Endodermal cell (in vitro differentiated cells): ENCODE results near the gene LAPTM5. TPM values are rescaled to one million over a fixed set of nuclear protein-coding genes. Genes with fewer than 3 reads are reported as not detected.

Experiments
- DNase-seq: peaks from one replicate; pipeline ENCODE4 v3.0.0-alpha.2; 2017
- H3K27ac ChIP-seq: 2 replicates; pipeline ENCODE4 v1.5.1; 2013; ENCODE audit warnings: mild to moderate bottlenecking, low read depth, low read length, moderate library complexity
- H3K27me3 ChIP-seq: 2 replicates; pipeline ENCODE4 v1.6.1; 2013; ENCODE audit warnings: mild to moderate bottlenecking, low read length, moderate library complexity; ENCODE audit not compliant: insufficient read depth, control insufficient read depth, poor library complexity, severe bottlenecking
- H3K36me3 ChIP-seq: 2 replicates; pipeline ENCODE4 v1.7.0; 2013; ENCODE audit warnings: mild to moderate bottlenecking, low read length, moderate library complexity; ENCODE audit not compliant: control insufficient read depth, insufficient read depth
- H3K4me1 ChIP-seq: one replicate; pipeline ENCODE4 v1.7.0; 2013; ENCODE audit warnings: low read length; ENCODE audit not compliant: control insufficient read depth, insufficient read depth
- H3K4me3 ChIP-seq: 2 replicates; pipeline ENCODE4 v1.5.1; 2013; ENCODE audit warnings: mild to moderate bottlenecking, low read length, moderate library complexity
- H3K9ac ChIP-seq: 2 replicates; pipeline ENCODE4 v1.6.1; 2013; ENCODE audit warnings: mild to moderate bottlenecking, low read length, moderate library complexity; ENCODE audit not compliant: poor library complexity, severe bottlenecking; ENCODE audit errors: extremely low read depth
- H3K9me3 ChIP-seq: 2 replicates; pipeline ENCODE4 v1.6.1; 2013; ENCODE audit warnings: mild to moderate bottlenecking, low read length, moderate library complexity; ENCODE audit not compliant: control insufficient read depth
- H3K27ac Mint-ChIP-seq: 2 replicates; pipeline ENCODE4 v1.8.0; 2020; ENCODE audit warnings: mixed read lengths
- H3K27me3 Mint-ChIP-seq: 2 replicates; pipeline ENCODE4 v1.8.0; 2021; ENCODE audit warnings: mild to moderate bottlenecking, mixed read lengths; ENCODE audit not compliant: insufficient read depth
- H3K36me3 Mint-ChIP-seq: 2 replicates; pipeline ENCODE4 v1.8.0; 2020; ENCODE audit warnings: low read depth, mixed read lengths
- H3K4me1 Mint-ChIP-seq: 2 replicates; pipeline ENCODE4 v1.8.0; 2020; ENCODE audit warnings: mixed read lengths
- H3K4me3 Mint-ChIP-seq: 2 replicates; pipeline ENCODE4 v1.8.0; 2020; ENCODE audit warnings: mild to moderate bottlenecking, moderate library complexity, mixed read lengths
- H3K9me3 Mint-ChIP-seq: 2 replicates; pipeline ENCODE4 v1.8.0; 2020; ENCODE audit warnings: mild to moderate bottlenecking, mixed read lengths
- WGBS, 2 experiments: methylation state at CpG; one replicate each; pipeline versions ENCODE4 v1.1.5 to v1.1.7; 2013; ENCODE audit warnings: missing lambda C conversion rate in 2 of 2, mixed read lengths in 1 of 2; ENCODE audit not compliant: insufficient coverage in 1 of 2, insufficient read length in 1 of 2; 5-methylcytosine and 5-hydroxymethylcytosine counted together
- total RNA-seq, 2 donors: library from RNA; stranded (reverse); fragmentation: NEBNext Ultra II Directional in 1 of 2; extraction: Animal tissue kit (Norgen Biotek cat#: 25700) in 1 of 2; gene quantifications; 2 replicates in 1 of 2; 3 replicates in 1 of 2; pipeline ENCODE4 v1.2.1, GENCODE V29; 2021
- TF ChIP-seq, protein P1 (sequence below): fragments of 200-600 bp; sonication (generic); conservative IDR thresholded peaks from 2 replicates; pipeline ENCODE4 v1.5.0; 2021; ENCODE audit warnings: antibody characterized with exemption, mild to moderate bottlenecking

LAPTM5 gene
- total RNA-seq, 2 donors from 2014 or later, result not detected

DNA sequence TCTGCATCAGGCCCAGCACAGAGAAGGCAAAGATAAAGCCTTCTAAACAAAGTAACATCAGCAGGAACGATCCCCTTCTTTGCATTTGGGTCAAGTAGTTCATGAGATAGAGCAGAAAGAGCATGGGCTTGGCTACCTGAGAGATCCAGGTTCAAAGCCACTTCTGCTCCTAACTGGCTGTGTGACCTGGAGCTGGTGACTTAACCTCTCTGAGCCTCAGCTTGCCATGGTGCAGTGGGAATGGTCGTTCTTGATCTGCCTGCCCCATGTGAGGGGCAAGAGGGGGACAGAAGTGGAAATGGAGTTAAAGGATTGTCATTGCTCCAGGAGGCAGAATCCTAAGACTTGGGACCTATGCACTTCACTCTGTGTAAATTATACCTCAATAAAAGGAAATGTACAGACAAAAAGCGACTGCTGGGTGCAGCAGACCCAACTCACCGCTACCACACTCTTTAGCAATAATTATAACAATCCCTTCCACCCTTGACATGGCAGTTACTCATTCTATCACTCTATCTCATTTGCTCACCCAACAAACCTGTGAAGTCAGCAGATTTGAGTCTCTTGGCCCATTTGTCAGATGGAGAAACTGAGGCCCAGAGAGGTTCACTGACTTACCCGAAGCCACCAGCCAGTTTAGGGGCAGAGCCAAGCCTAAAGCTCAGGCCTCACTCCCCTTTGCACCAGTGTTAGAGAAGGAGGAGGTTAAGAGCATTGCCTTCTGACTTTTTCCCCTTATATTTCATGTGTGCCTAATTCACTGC is 32.7 kb downstream of the LAPTM5 start:
- Mint-ChIP-seq H3K9me3 (no peaks in the 10 kb centered on the region), H3K36me3 (no peaks in the 10 kb centered on the region), H3K4me1 (peaks cover 13% of the 10 kb centered on the region), H3K27me3 (no peaks in the 10 kb centered on the region), H3K4me3 (no peak overlapping the region), H3K27ac (no peak overlapping the region)
- H3K9ac ChIP-seq, result no peak overlapping the region
- DNase-seq, result no peak
- no peaks in the 10 kb centered on the region for H3K27me3 ChIP-seq
- H3K9me3 ChIP-seq, result no peaks in the 10 kb centered on the region
- no peaks in the 10 kb centered on the region for H3K4me1 ChIP-seq
- no peaks in the 10 kb centered on the region for H3K36me3 ChIP-seq
- 92 to 96% methylated on average over 2 to 5 of the region's 5 CpGs for WGBS, 2 experiments
- H3K4me3 ChIP-seq, result no peak overlapping the region
- TF ChIP-seq, protein P1, sequence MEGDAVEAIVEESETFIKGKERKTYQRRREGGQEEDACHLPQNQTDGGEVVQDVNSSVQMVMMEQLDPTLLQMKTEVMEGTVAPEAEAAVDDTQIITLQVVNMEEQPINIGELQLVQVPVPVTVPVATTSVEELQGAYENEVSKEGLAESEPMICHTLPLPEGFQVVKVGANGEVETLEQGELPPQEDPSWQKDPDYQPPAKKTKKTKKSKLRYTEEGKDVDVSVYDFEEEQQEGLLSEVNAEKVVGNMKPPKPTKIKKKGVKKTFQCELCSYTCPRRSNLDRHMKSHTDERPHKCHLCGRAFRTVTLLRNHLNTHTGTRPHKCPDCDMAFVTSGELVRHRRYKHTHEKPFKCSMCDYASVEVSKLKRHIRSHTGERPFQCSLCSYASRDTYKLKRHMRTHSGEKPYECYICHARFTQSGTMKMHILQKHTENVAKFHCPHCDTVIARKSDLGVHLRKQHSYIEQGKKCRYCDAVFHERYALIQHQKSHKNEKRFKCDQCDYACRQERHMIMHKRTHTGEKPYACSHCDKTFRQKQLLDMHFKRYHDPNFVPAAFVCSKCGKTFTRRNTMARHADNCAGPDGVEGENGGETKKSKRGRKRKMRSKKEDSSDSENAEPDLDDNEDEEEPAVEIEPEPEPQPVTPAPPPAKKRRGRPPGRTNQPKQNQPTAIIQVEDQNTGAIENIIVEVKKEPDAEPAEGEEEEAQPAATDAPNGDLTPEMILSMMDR, result no peak
- no peak overlapping the region for H3K27ac ChIP-seq

DNA sequence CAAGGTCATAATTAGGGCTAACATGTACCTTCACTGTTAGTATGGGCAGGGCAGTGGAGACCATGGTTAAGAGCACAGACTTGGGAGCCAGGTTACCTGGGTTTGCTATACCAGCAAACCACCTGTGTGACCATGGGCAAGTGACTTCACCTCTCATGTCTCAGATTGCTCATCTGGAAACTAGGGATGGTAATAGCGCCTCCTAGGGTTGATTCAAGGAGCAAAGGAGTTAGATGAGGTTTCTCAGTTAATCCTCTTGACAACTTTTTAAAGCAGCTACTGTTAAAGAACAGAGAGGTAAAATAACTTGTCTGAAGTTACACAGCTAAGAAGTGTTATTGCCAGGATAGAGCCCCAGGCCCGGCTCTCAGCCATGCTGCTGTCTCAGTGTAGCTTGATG is 33.4 kb downstream of the LAPTM5 start:
- Histone ChIP-seq H3K9me3 (no peaks in the 10 kb centered on the region), H3K9ac (no peak overlapping the region), H3K36me3 (no peaks in the 10 kb centered on the region), H3K27me3 (no peaks in the 10 kb centered on the region), H3K27ac (no peak overlapping the region), H3K4me1 (no peaks in the 10 kb centered on the region), H3K4me3 (no peak overlapping the region)
- no peak overlapping the region for H3K4me3 Mint-ChIP-seq
- no peak for DNase-seq
- H3K4me1 Mint-ChIP-seq, result peaks cover 13% of the 10 kb centered on the region
- WGBS, 2 experiments, result 74 to 90% methylated on average over 1 to 2 of the region's 2 CpGs
- no peak overlapping the region for H3K27ac Mint-ChIP-seq
- no peaks in the 10 kb centered on the region for H3K36me3 Mint-ChIP-seq
- H3K9me3 Mint-ChIP-seq, result no peaks in the 10 kb centered on the region
- TF ChIP-seq, protein P1, result peak; percentile 68
- no peaks in the 10 kb centered on the region for H3K27me3 Mint-ChIP-seq

DNA sequence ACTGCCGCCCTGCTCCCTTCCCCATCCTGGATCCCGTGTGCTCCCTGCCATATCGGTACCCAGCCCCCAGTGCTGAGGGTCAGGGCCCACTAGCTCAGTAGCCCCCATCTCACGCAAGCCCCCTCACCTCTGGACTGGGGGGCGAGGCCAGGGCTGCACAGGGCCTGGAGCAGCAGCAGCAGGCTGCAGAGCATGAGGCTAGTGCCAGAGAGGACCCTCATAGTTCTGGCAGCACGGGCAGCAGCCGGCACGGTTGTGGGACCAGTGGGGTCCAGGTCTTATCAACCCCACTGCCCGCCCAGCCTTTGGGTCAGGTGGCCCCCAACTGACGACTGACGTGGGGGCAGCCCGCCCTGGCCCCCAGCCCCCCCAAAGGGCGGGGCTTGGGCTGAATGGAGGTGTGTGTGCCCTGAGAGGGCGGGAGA is 34.2 kb downstream of the LAPTM5 start, which contains the start of gene MATN1:
Gene MATN1, minus strand, starts transcription at position 255 of the 425 bp plus-strand sequence. Its CDS starts 34 bp downstream, at position 221.
- 80 to 90% methylated on average over 5 to 14 of the region's 14 CpGs for WGBS, 2 experiments

More for the DNA sequence above, 34.2 kb downstream of the LAPTM5 start, which contains the start of gene MATN1:
- Mint-ChIP-seq H3K27me3 (no peaks in the 10 kb centered on the region), H3K4me3 (no peak within 1 kb of the TSS), H3K4me1 (peaks cover 9% of the 10 kb centered on the region), H3K9me3 (no peaks in the 10 kb centered on the region), H3K36me3 (no peaks in the 10 kb centered on the region), H3K27ac (no peak within 1 kb of the TSS)
- TF ChIP-seq, protein P1, result no peak
- Histone ChIP-seq H3K9ac (no peak within 1 kb of the TSS), H3K36me3 (no peaks in the 10 kb centered on the region), H3K4me1 (no peaks in the 10 kb centered on the region), H3K27me3 (no peaks in the 10 kb centered on the region), H3K27ac (no peak within 1 kb of the TSS), H3K4me3 (no peak within 1 kb of the TSS), H3K9me3 (no peaks in the 10 kb centered on the region)
- DNase-seq, result no peak
